Osteoblast (primary cell): ENCODE measurements around the gene TPH2. TPM values are rescaled to one million over a fixed set of nuclear protein-coding genes. Genes with fewer than 3 reads are reported as not detected.

Experiments used
- DNase-seq: peaks from one replicate; pipeline ENCODE4 v3.0.0; 2011; ENCODE audit warnings: low spot score, mixed read lengths; ENCODE audit not compliant: insufficient read length; ENCODE audit errors: missing footprints
- H2AFZ ChIP-seq: 2 replicates; pipeline ENCODE4 v1.6.0; 2011; ENCODE audit warnings: mild to moderate bottlenecking, low read length
- H3K27ac ChIP-seq: 2 replicates; pipeline ENCODE4 v1.5.1; 2011; ENCODE audit warnings: mild to moderate bottlenecking, low read depth, low read length, moderate library complexity
- H3K27me3 ChIP-seq: 2 replicates; pipeline ENCODE4 v1.6.0; 2012; ENCODE audit warnings: mild to moderate bottlenecking, control low read depth, inconsistent platforms, low read length, moderate library complexity; ENCODE audit not compliant: insufficient read depth
- H3K36me3 ChIP-seq: 2 replicates; pipeline ENCODE4 v1.5.1; 2011; ENCODE audit warnings: mild to moderate bottlenecking, low read length, control low read depth, moderate library complexity; ENCODE audit not compliant: insufficient read depth
- H3K4me1 ChIP-seq: 2 replicates; pipeline ENCODE4 v1.5.1; 2011; ENCODE audit warnings: mild to moderate bottlenecking, low read length, control low read depth, moderate library complexity; ENCODE audit not compliant: insufficient read depth
- H3K4me2 ChIP-seq: 2 replicates; pipeline ENCODE4 v1.6.0; 2011; ENCODE audit warnings: mild to moderate bottlenecking, low read length; ENCODE audit not compliant: insufficient read depth
- H3K4me3 ChIP-seq: fragments of 200-600 bp; sonication (generic); 3 replicates; pipeline ENCODE4 v1.5.1; 2012; ENCODE audit warnings: mild to moderate bottlenecking, low read length, inconsistent platforms; ENCODE audit not compliant: insufficient read depth
- H3K79me2 ChIP-seq: 2 replicates; pipeline ENCODE4 v1.6.0; 2012; ENCODE audit warnings: mild to moderate bottlenecking, low read length, control low read depth, inconsistent platforms; ENCODE audit not compliant: insufficient read depth
- H3K9me3 ChIP-seq: 2 replicates; pipeline ENCODE4 v1.5.1; 2011; ENCODE audit warnings: low read depth, low read length, control low read depth
- H4K20me1 ChIP-seq: 2 replicates; pipeline ENCODE4 v1.6.0; 2012; ENCODE audit warnings: mild to moderate bottlenecking, low read length, control low read depth; ENCODE audit not compliant: insufficient read depth
- CTCF ChIP-seq: IDR thresholded peaks from 2 replicates; pipeline ENCODE4 v1.5.1; 2011; ENCODE audit warnings: mild to moderate bottlenecking, low read depth, low read length, moderate library complexity; ENCODE audit errors: extremely low read depth
- total RNA-seq: library from RNA; depleted of rRNA; stranded (reverse); fragments of >200 nt; gene quantifications from 2 replicates; pipeline ENCODE4 v1.2.3, GENCODE V29; 2012

TPH2 gene
- total RNA-seq, 1 donor = under 0.01 TPM

- Histone ChIP-seq H3K9me3 (no peaks in the 10 kb centered on the region), H3K27ac (no peak overlapping the region), H2AFZ (no peak overlapping the region), H4K20me1 (no peaks in the 10 kb centered on the region), H3K4me1 (no peaks in the 10 kb centered on the region), H3K4me2 (no peak overlapping the region), H3K36me3 (no peaks in the 10 kb centered on the region), H3K27me3 (no peaks in the 10 kb centered on the region), H3K79me2 (no peaks in the 10 kb centered on the region), H3K4me3 (no peak overlapping the region)
- DNase-seq = no peak
- no peak for TF ChIP-seq CTCF
These were observed 61.1 kb downstream of the TPH2 start for GRCh38 chr12:71999795-72000194.

- Histone ChIP-seq H3K27me3 (no peaks in the 10 kb centered on the region), H3K4me1 (no peaks in the 10 kb centered on the region), H3K27ac (no peak overlapping the region), H3K36me3 (no peaks in the 10 kb centered on the region), H3K4me3 (no peak overlapping the region), H3K9me3 (no peaks in the 10 kb centered on the region), H4K20me1 (no peaks in the 10 kb centered on the region), H3K4me2 (no peak overlapping the region), H2AFZ (no peak overlapping the region), H3K79me2 (no peaks in the 10 kb centered on the region)
- DNase-seq = no peak
- no peak for TF ChIP-seq CTCF
These were observed 62.5 kb downstream of the TPH2 start for GRCh38 chr12:72000969-72001648.

- Histone ChIP-seq H3K79me2 (no peaks in the 10 kb centered on the region), H3K4me3 (no peak overlapping the region), H3K27ac (no peak overlapping the region), H3K36me3 (no peaks in the 10 kb centered on the region), H3K4me2 (no peak overlapping the region), H2AFZ (no peak overlapping the region), H3K4me1 (no peaks in the 10 kb centered on the region), H4K20me1 (no peaks in the 10 kb centered on the region), H3K9me3 (no peaks in the 10 kb centered on the region), H3K27me3 (no peaks in the 10 kb centered on the region)
- no peak for TF ChIP-seq CTCF
- DNase-seq = no peak
These were observed 68.1 kb downstream of the TPH2 start for GRCh38 chr12:72006766-72007165.

GRCh38 chr12:72010356-72010755 lies 71.7 kb downstream of the TPH2 start:
- no peaks in the 10 kb centered on the region for H3K79me2 ChIP-seq
- TF ChIP-seq CTCF = no peak
- H4K20me1 ChIP-seq = no peaks in the 10 kb centered on the region
- H3K4me1 ChIP-seq = no peaks in the 10 kb centered on the region
- H3K36me3 ChIP-seq = no peaks in the 10 kb centered on the region
- H3K9me3 ChIP-seq = no peaks in the 10 kb centered on the region
- peak overlapping the region; percentile 8 for H3K27ac ChIP-seq
- H2AFZ ChIP-seq = no peak overlapping the region
- no peak for DNase-seq
- no peak overlapping the region for H3K4me3 ChIP-seq
- H3K4me2 ChIP-seq = no peak overlapping the region
- H3K27me3 ChIP-seq = no peaks in the 10 kb centered on the region
